Measurements from ENCODE around the gene CCDC148.

DNA sequence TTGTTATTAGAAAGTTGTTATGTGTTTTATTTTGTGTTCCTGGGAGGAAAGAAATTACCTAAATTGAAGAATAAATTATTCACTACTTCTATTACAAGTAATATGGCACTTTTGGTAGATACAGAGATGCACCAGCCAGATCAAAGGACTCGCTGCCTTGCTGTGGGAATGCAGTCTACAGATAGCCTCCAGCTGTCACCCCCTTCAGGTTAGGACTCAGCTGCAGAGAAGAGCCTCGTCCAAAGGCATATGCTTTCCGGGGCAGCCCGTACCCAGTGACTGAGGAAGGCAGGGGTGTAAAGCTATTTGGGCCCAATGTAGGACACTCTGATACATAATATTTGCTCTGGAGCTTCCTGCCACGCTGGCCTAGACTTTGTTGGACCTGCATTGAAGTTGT, 90.2 kb downstream of the CCDC148 start:
- TF ChIP-seq, protein P1, sequence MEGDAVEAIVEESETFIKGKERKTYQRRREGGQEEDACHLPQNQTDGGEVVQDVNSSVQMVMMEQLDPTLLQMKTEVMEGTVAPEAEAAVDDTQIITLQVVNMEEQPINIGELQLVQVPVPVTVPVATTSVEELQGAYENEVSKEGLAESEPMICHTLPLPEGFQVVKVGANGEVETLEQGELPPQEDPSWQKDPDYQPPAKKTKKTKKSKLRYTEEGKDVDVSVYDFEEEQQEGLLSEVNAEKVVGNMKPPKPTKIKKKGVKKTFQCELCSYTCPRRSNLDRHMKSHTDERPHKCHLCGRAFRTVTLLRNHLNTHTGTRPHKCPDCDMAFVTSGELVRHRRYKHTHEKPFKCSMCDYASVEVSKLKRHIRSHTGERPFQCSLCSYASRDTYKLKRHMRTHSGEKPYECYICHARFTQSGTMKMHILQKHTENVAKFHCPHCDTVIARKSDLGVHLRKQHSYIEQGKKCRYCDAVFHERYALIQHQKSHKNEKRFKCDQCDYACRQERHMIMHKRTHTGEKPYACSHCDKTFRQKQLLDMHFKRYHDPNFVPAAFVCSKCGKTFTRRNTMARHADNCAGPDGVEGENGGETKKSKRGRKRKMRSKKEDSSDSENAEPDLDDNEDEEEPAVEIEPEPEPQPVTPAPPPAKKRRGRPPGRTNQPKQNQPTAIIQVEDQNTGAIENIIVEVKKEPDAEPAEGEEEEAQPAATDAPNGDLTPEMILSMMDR (IDR thresholded peaks at IDR 0.05; ENCODE audit: low read depth, low read length, poor library complexity, severe bottlenecking), result no peak
- TF ChIP-seq EZH2phosphoT487 (IDR thresholded peaks at IDR 0.05; ENCODE audit: borderline replicate concordance, low read length), result no peak
